ENCODE measurements around the gene XXYLT1.

DNA sequence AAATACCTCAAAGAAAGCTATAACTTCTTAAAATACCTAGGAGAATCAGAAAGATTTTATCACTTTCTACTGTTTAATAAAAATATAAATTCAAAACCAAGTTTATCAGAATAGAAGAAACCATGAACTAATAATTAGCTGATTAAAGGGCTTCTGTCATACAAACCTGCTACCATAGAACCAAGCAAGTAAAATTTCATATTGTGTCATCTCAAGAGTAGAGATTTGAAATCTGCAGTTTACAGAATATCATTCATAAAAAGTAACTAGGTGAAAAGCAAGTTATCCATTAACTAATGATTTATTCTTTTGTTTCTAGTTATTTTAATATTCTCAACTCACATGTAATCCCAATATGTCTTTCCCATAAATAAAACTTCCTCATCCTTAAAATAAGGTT, 36.8 kb upstream of the XXYLT1 start:
- TF ChIP-seq EZH2 (IDR thresholded peaks at IDR 0.05; ENCODE audit: borderline replicate concordance, low read depth, low read length) (no peak), ZNF3 (CRISPR knock-in tag; IDR thresholded peaks at IDR 0.05) (no peak), MAZ (CRISPR knock-in tag; conservative IDR thresholded peaks at IDR 0.05 in 1 of 2, IDR thresholded peaks at IDR 0.05 in 1 of 2) (no peak), ZNF41 (CRISPR knock-in tag; conservative IDR thresholded peaks at IDR 0.05) (no peak), TAF7 (tag; IDR thresholded peaks at IDR 0.05) (no peak), ZNF324 (CRISPR knock-in tag; IDR thresholded peaks at IDR 0.05) (no peak), CCAR2 (IDR thresholded peaks at IDR 0.05; ENCODE audit: low read depth, low read length) (no peak), NRF1 (conservative IDR thresholded peaks at IDR 0.05 in 1 of 2, IDR thresholded peaks at IDR 0.05 in 1 of 2) (no peak)
- TF ChIP-seq, protein P1, sequence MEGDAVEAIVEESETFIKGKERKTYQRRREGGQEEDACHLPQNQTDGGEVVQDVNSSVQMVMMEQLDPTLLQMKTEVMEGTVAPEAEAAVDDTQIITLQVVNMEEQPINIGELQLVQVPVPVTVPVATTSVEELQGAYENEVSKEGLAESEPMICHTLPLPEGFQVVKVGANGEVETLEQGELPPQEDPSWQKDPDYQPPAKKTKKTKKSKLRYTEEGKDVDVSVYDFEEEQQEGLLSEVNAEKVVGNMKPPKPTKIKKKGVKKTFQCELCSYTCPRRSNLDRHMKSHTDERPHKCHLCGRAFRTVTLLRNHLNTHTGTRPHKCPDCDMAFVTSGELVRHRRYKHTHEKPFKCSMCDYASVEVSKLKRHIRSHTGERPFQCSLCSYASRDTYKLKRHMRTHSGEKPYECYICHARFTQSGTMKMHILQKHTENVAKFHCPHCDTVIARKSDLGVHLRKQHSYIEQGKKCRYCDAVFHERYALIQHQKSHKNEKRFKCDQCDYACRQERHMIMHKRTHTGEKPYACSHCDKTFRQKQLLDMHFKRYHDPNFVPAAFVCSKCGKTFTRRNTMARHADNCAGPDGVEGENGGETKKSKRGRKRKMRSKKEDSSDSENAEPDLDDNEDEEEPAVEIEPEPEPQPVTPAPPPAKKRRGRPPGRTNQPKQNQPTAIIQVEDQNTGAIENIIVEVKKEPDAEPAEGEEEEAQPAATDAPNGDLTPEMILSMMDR (IDR thresholded peaks at IDR 0.05 in 2 of 3, conservative IDR thresholded peaks at IDR 0.05 in 1 of 3; ENCODE audit: insufficient read depth in 2 of 3, low read depth in 1 of 3, low read length in 3 of 3) = no peak
- TF ChIP-seq, protein P2, sequence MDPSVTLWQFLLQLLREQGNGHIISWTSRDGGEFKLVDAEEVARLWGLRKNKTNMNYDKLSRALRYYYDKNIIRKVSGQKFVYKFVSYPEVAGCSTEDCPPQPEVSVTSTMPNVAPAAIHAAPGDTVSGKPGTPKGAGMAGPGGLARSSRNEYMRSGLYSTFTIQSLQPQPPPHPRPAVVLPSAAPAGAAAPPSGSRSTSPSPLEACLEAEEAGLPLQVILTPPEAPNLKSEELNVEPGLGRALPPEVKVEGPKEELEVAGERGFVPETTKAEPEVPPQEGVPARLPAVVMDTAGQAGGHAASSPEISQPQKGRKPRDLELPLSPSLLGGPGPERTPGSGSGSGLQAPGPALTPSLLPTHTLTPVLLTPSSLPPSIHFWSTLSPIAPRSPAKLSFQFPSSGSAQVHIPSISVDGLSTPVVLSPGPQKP (CRISPR knock-in tag; IDR thresholded peaks at IDR 0.05) = no peak
- TF ChIP-seq, protein P3, sequence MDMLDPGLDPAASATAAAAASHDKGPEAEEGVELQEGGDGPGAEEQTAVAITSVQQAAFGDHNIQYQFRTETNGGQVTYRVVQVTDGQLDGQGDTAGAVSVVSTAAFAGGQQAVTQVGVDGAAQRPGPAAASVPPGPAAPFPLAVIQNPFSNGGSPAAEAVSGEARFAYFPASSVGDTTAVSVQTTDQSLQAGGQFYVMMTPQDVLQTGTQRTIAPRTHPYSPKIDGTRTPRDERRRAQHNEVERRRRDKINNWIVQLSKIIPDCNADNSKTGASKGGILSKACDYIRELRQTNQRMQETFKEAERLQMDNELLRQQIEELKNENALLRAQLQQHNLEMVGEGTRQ (CRISPR knock-in tag; IDR thresholded peaks at IDR 0.05) = no peak

All from K562 (cell line).